Glutamatergic neuron (in vitro differentiated cells): ENCODE results near the gene NAE1. TPM values are rescaled to one million over a fixed set of nuclear protein-coding genes. Genes with fewer than 3 reads are reported as not detected.

Experiments
- DNase-seq: peaks from one replicate; pipeline ENCODE4 v3.0.0; 2022
- H3K27ac Mint-ChIP-seq: one replicate; pipeline ENCODE4 v1.8.0; 2020; ENCODE audit warnings: mild to moderate bottlenecking, mixed read lengths, inconsistent platforms; ENCODE audit not compliant: unreplicated experiment
- H3K27me3 Mint-ChIP-seq: one replicate; pipeline ENCODE4 v1.8.0; 2020; ENCODE audit warnings: mild to moderate bottlenecking, moderate library complexity, mixed read lengths, inconsistent platforms; ENCODE audit not compliant: unreplicated experiment
- H3K36me3 Mint-ChIP-seq: one replicate; pipeline ENCODE4 v1.8.0; 2020; ENCODE audit warnings: mild to moderate bottlenecking, mixed read lengths, inconsistent platforms; ENCODE audit not compliant: unreplicated experiment
- H3K4me1 Mint-ChIP-seq: one replicate; pipeline ENCODE4 v1.8.0; 2020; ENCODE audit warnings: mild to moderate bottlenecking, low read depth, mixed read lengths, inconsistent platforms; ENCODE audit not compliant: unreplicated experiment
- H3K4me3 Mint-ChIP-seq: one replicate; pipeline ENCODE4 v1.8.0; 2020; ENCODE audit warnings: mild to moderate bottlenecking, mixed read lengths, inconsistent platforms; ENCODE audit not compliant: unreplicated experiment
- H3K9me3 Mint-ChIP-seq: one replicate; pipeline ENCODE4 v1.8.0; 2020; ENCODE audit warnings: mild to moderate bottlenecking, moderate library complexity, mixed read lengths, inconsistent platforms; ENCODE audit not compliant: unreplicated experiment
- CTCF ChIP-seq: fragments of 200-600 bp; sonication (generic); IDR thresholded peaks from one replicate; pipeline ENCODE4 v1.5.0; 2021; ENCODE audit not compliant: partially characterized antibody, unreplicated experiment
- total RNA-seq: library from RNA; stranded (reverse); fragmentation: NEBNext Ultra II Directional; extraction: Animal tissue kit (Norgen Biotek cat#: 25700); gene quantifications from one replicate; pipeline ENCODE4 v1.2.1, GENCODE V29; 2021; ENCODE audit not compliant: unreplicated experiment

Gene NAE1
- total RNA-seq, 1 donor from 2014 or later: 125 TPM

GRCh38 chr16:66754211-66754610, 76.6 kb downstream of the NAE1 start:
- Mint-ChIP-seq H3K27ac (no peak overlapping the region), H3K27me3 (peaks cover 4% of the 10 kb centered on the region)

GRCh38 chr16:66752958-66753357, 77.8 kb downstream of the NAE1 start:
- Mint-ChIP-seq H3K27me3 (peaks cover 4% of the 10 kb centered on the region), H3K4me3 (no peak overlapping the region), H3K27ac (no peak overlapping the region), H3K36me3 (no peaks in the 10 kb centered on the region), H3K4me1 (peaks cover 13% of the 10 kb centered on the region), H3K9me3 (peaks cover 9% of the 10 kb centered on the region)
- DNase-seq: no peak
- no peak for TF ChIP-seq CTCF

More at GRCh38 chr16:66754211-66754610, 76.6 kb downstream of the NAE1 start:
- TF ChIP-seq CTCF: no peak
- H3K4me1 Mint-ChIP-seq: peaks cover 10% of the 10 kb centered on the region
- DNase-seq: no peak
- H3K9me3 Mint-ChIP-seq: peaks cover 9% of the 10 kb centered on the region
- no peaks in the 10 kb centered on the region for H3K36me3 Mint-ChIP-seq
- no peak overlapping the region for H3K4me3 Mint-ChIP-seq

Other genes starting within 250 kb of the NAE1 start
- gene CMTM3, start 226.3 kb downstream of the NAE1 start, total RNA-seq: 45.8 TPM
- 8.2 TPM for gene CMTM4, start 134.2 kb downstream of the NAE1 start, total RNA-seq
- 269 TPM for gene DYNC1LI2, start 79.4 kb downstream of the NAE1 start, total RNA-seq
- 0.39 TPM for gene TERB1, start 29.4 kb downstream of the NAE1 start, total RNA-seq
- gene CA7, start 13.4 kb upstream of the NAE1 start, total RNA-seq: 0.64 TPM
- gene PDP2, start 49.5 kb upstream of the NAE1 start, total RNA-seq: 18.3 TPM
- gene CDH16, start 87.9 kb upstream of the NAE1 start, total RNA-seq: not detected
- 1.1 TPM for gene RRAD, start 94.6 kb upstream of the NAE1 start, total RNA-seq
- gene CIAO2B, start 103.4 kb upstream of the NAE1 start, total RNA-seq: 89.4 TPM
- 38.6 TPM for gene CES2, start 104.5 kb upstream of the NAE1 start, total RNA-seq
- 4.1 TPM for gene CES3, start 130.3 kb upstream of the NAE1 start, total RNA-seq
- 3.6 TPM for gene CES4A, start 157.6 kb upstream of the NAE1 start, total RNA-seq
- 168 TPM for gene CBFB, start 198.2 kb upstream of the NAE1 start, total RNA-seq